Measurements from ENCODE around the gene ANO2.

Gene ANO2

DNA sequence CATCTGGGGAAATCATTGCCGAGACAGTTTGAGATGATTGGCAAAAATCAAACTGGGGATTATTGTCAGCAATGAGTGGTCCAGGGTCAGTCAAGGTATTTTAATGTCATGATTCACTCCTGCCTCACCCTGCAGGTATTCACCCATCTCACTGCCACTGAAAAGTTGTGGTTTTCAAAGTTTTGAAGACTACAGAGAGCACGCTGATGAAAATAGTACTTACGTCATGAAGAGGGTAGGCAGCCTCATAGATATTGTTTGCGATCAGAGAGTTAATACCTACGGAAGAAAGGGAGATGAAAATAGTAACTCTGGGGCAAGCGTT lies 138.0 kb downstream of the ANO2 start:
- ATAC-seq, result no peak

DNA sequence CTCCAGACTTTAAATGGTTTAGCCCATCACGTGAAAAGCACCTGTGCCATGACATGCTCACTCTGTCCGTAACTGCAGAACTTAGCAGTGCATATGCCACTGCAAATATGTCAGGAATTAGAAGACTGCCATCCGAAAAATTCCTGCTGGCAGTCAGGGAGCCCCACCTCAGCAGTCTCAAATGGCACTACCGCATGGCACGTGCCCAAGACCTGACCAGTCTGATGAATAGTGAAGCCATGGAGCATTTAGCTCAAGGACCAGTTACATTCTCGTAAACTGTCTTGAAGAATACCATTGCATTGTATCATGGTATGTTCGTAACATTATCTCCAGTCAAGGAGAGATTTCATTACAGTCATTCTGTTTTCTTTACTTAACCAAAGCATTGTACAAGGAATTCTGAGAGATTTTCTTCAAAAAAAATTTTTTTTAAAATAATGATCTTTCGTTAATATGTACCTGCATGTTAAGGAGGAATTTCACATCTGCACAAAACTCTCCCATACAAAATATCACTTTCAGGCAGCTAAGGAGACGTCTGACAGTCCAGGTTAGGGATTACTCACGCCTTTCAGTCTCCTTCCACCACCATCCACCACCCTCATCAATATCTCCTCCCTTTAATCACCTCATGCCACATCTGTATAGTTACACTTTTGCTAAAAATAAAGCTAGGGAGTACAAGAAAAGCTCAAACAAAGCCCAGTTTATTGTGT lies 138.5 kb downstream of the ANO2 start:
- TF ChIP-seq ESRRG (CRISPR knock-in tag; IDR thresholded peaks at IDR 0.05) (no peak), BACH2 (CRISPR knock-in tag; IDR thresholded peaks at IDR 0.05; ENCODE audit: borderline replicate concordance) (no peak), ZNF70 (CRISPR knock-in tag; IDR thresholded peaks at IDR 0.05) (no peak)
- TF ChIP-seq, protein P1, sequence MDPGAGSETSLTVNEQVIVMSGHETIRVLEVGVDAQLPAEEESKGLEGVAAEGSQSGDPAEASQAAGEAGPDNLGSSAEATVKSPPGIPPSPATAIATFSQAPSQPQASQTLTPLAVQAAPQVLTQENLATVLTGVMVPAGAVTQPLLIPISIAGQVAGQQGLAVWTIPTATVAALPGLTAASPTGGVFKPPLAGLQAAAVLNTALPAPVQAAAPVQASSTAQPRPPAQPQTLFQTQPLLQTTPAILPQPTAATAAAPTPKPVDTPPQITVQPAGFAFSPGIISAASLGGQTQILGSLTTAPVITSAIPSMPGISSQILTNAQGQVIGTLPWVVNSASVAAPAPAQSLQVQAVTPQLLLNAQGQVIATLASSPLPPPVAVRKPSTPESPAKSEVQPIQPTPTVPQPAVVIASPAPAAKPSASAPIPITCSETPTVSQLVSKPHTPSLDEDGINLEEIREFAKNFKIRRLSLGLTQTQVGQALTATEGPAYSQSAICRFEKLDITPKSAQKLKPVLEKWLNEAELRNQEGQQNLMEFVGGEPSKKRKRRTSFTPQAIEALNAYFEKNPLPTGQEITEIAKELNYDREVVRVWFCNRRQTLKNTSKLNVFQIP (CRISPR knock-in tag; IDR thresholded peaks at IDR 0.05; ENCODE audit: borderline replicate concordance, low read depth), result no peak
- no peak; the same call in 2 of the 3 replicates for ATAC-seq

More for the DNA sequence above, 138.0 kb downstream of the ANO2 start:
- TF ChIP-seq ZC3H10 (CRISPR knock-in tag; IDR thresholded peaks at IDR 0.05) (no peak), ARNTL (CRISPR knock-in tag; IDR thresholded peaks at IDR 0.05; ENCODE audit: borderline replicate concordance, low read depth) (no peak), GLIS3 (CRISPR knock-in tag; IDR thresholded peaks at IDR 0.05) (no peak), ESRRG (CRISPR knock-in tag; IDR thresholded peaks at IDR 0.05) (no peak), SNAI2 (CRISPR knock-in tag; IDR thresholded peaks at IDR 0.05) (no peak), ZFP3 (CRISPR knock-in tag; IDR thresholded peaks at IDR 0.05) (no peak), PATZ1 (CRISPR knock-in tag; IDR thresholded peaks at IDR 0.05; ENCODE audit: borderline replicate concordance) (no peak), CSDC2 (CRISPR knock-in tag; IDR thresholded peaks at IDR 0.05) (no peak), BACH2 (CRISPR knock-in tag; IDR thresholded peaks at IDR 0.05; ENCODE audit: borderline replicate concordance) (no peak)

GRCh38 chr12:5803532-5803931 lies 141.5 kb downstream of the ANO2 start:
- ATAC-seq, result no peak
- TF ChIP-seq SNAI2 (CRISPR knock-in tag; IDR thresholded peaks at IDR 0.05) (no peak), ZFP3 (CRISPR knock-in tag; IDR thresholded peaks at IDR 0.05) (no peak), TOX (CRISPR knock-in tag; IDR thresholded peaks at IDR 0.05; ENCODE audit: borderline replicate concordance) (no peak), CSDC2 (CRISPR knock-in tag; IDR thresholded peaks at IDR 0.05) (no peak), PPARA (CRISPR knock-in tag; IDR thresholded peaks at IDR 0.05; ENCODE audit: borderline replicate concordance) (no peak), ZFP30 (CRISPR knock-in tag; IDR thresholded peaks at IDR 0.05) (no peak), TCF4 (CRISPR knock-in tag; IDR thresholded peaks at IDR 0.05; ENCODE audit: borderline replicate concordance) (no peak), ISL1 (CRISPR knock-in tag; IDR thresholded peaks at IDR 0.05) (no peak)

DNA sequence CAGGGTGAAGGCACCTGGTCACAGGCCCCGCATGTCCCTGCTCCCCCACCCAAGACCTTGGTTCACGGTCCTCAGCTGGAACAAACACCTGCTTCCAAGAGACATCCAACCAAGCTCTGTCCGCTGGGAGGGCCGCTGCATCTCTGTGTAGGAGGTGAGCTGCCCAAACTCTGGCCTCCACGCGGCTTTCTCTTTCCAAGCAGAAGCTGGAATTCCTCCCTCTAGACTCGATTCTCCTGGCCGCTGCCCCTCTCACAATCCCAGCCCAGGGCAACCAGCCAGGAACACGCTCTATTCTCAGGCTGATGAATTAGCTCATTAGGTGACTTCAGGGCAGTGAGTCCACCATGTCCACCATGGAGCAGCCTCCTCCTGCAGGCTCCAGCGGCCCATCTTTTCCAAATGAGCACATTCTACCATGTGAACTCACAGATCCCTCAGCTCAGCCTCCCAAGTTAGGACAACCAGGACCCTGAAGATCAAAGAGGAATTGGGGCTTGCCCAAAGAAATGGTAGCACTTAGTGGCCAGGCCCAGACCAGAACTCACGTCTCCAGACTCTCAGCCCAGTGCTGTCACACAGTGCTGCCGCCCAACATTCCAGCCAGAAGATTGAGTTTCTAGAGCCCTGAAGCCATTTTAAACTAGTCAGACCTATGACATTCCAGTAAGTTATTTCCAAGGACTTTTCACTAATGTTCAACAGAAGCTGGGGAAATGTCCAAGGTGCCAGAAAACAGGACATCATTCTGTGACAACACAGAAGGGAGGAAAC lies 146.6 kb downstream of the ANO2 start:
- TF ChIP-seq CSRNP3 (CRISPR knock-in tag; IDR thresholded peaks at IDR 0.05) (no peak), OSR1 (CRISPR knock-in tag; IDR thresholded peaks at IDR 0.05) (no peak), SNAI2 (CRISPR knock-in tag; IDR thresholded peaks at IDR 0.05) (no peak), ESRRG (CRISPR knock-in tag; IDR thresholded peaks at IDR 0.05) (no peak), ZNF565 (CRISPR knock-in tag; conservative IDR thresholded peaks at IDR 0.05; ENCODE audit: low read depth) (no peak), RARB (CRISPR knock-in tag; IDR thresholded peaks at IDR 0.05) (no peak), ZC3H10 (CRISPR knock-in tag; IDR thresholded peaks at IDR 0.05) (no peak), BACH2 (CRISPR knock-in tag; IDR thresholded peaks at IDR 0.05; ENCODE audit: borderline replicate concordance) (no peak), ZFP30 (CRISPR knock-in tag; IDR thresholded peaks at IDR 0.05) (no peak), GLIS3 (CRISPR knock-in tag; IDR thresholded peaks at IDR 0.05) (no peak)
- TF ChIP-seq, protein P1 (CRISPR knock-in tag; IDR thresholded peaks at IDR 0.05; ENCODE audit: borderline replicate concordance, low read depth), result no peak
- TF ChIP-seq, protein P2, sequence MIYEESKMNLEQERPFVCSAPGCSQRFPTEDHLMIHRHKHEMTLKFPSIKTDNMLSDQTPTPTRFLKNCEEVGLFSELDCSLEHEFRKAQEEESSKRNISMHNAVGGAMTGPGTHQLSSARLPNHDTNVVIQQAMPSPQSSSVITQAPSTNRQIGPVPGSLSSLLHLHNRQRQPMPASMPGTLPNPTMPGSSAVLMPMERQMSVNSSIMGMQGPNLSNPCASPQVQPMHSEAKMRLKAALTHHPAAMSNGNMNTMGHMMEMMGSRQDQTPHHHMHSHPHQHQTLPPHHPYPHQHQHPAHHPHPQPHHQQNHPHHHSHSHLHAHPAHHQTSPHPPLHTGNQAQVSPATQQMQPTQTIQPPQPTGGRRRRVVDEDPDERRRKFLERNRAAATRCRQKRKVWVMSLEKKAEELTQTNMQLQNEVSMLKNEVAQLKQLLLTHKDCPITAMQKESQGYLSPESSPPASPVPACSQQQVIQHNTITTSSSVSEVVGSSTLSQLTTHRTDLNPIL (CRISPR knock-in tag; IDR thresholded peaks at IDR 0.05; ENCODE audit: low read depth), result no peak
- no peak for ATAC-seq

Measured in SK-N-SH treated with all-trans-retinoic acid at 6 μM for 48 hours (cell line).